ENCODE results near the gene RASSF8.

RASSF8 gene

GRCh38 chr12:25994901-25995625 is 36.6 kb downstream of the RASSF8 start:
- DNase-seq: no peak

DNA sequence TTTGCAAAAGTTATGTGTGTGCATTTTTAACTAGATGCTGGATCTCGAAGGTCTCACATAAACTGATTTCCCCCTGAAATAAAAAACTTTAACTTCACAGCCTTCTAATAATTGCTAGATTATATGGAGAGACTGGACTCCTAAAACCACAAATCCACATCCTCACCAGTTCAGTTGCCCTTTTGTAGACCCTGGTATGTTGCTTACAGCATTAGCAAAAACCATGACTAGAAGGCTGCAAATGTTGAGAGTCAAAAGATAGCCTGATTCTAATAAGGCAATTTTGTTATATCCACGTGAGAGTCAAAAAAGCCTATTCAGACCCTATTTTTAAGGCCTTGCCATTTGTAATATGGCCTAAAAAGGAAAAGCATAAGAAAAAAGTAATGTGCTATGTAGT is 37.4 kb downstream of the RASSF8 start:
- no peak for DNase-seq

- DNase-seq: no peak
Observed at GRCh38 chr12:25996677-25997076, 38.2 kb downstream of the RASSF8 start.

GRCh38 chr12:25997201-25997963 is 38.9 kb downstream of the RASSF8 start:
- no peak for DNase-seq

- no peak for DNase-seq
Observed at GRCh38 chr12:26000898-26001297, 42.4 kb downstream of the RASSF8 start.

DNA sequence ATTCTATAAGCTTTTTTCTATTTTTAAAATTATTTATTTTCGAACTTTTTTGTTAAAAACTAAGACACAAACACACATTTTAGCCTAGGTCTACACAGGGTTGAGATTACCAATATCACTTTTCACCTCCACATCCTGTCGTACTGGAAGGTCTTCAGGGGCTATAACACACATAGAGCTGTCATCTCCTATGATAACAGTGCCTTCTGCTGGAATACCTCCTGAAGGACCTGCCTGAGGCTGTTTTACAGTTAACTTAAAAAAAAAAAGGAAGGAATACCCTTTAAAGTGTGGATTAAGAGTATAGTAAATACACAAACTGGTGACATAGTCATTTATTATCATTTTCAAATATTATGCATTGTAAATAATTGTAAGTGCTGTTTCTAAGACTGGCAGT is 43.0 kb downstream of the RASSF8 start:
- DNase-seq: no peak

GRCh38 chr12:26003065-26003464 is 44.6 kb downstream of the RASSF8 start:
- DNase-seq: no peak

- no peak for DNase-seq
Observed at GRCh38 chr12:26007566-26007965, 49.1 kb downstream of the RASSF8 start.

GRCh38 chr12:26009593-26009992 is 51.1 kb downstream of the RASSF8 start:
- no peak for DNase-seq

DNA sequence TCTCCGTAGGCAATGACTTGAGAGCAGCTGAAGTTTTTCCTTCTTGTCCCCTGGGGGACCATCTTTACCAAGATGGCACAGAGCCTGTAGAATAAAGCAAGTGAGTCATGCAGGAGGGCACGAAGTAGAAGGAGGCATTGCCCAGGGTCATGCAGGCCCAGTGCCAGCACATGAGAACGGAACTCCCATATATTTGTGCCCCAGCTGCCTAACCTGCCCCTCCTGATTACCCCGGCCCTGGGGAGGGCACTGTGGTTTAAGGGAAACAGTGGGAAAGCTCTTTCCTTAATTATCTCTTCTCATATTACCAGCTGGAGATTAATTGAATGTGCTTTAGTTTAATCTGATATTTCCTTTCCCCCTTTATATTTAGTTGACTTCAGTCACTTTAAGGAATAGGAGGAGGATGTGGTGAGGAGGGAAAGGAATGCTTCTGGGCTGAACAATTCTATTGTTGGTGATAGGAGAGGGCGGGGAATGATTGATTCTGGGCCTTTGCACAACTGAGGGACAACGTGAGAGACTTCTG is 51.9 kb downstream of the RASSF8 start:
- no peak for DNase-seq

- DNase-seq: no peak
Observed at GRCh38 chr12:26011099-26011498, 52.6 kb downstream of the RASSF8 start.

DNA sequence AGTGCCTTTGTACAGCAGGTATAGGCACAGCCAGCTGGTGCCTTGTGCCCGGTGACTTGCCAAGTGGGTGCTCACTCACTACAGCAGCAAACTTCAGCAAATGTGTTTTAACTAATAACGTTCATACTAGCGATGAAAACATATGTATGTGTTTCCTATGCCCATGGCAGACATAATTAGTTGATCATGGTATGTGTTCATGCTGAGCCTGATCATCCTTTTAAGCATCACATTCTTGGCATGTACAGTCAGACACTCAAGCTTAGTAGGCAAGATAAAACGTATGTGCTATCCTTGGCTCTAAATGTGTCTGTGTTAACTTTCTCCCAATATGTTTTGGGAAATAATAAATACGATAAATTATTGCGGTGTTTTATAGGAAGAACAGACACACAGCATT is 55.6 kb downstream of the RASSF8 start:
- DNase-seq: no peak

- no peak for DNase-seq
Observed at GRCh38 chr12:26016516-26016915, 58.0 kb downstream of the RASSF8 start.

DNA sequence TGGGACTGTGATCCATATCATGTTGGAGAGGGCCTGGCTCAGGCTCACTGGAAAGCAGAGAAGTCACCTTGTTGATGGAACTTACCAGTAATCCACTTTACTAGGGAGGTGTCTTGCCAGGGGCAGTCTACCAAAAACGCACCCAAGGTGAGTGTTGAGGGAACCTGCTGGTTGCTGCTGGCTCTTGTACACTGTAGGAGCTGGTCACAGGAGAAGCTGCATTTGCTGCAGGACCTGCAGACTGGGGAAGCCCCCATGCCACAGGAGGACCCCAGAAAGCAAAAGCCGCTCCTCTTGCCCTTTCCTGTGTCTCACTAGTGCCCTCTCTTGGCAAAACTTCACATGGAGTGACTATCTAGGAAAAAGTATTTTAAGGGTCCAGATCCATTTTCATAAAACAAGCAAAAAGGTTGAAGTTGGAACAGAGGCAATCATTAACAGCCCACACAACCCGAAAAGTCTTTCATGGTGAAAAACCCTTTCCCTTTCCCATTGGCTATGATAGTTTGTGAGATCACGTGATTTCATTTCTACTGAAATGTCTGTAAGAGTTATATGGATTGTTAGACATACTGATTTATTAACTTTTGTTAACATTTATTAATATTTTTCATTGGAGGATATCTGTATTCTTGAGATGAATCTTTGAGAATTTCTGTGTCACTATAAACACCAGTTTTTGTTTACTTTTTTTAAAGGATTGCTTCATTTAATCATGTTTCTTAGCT is 59.2 kb downstream of the RASSF8 start:
- no peak for DNase-seq

DNA sequence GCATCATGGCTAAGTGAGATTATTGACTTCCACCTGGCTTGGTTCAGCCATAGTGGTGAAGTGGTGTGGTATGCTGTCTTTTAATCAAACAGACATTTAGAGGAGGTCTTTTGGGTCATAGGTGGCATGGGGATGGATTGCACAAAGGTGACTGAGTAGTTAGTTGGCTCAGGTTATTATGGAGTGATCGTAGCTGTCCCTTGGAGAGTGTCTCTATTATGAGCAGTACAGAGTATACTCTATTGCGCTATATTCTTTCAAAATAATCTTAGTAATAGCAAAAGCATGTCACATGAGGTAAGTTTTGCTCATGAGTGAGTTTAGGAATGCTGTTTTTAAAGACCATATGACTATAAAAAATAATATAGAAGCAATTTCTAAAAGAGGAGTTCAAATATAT is 60.4 kb downstream of the RASSF8 start:
- no peak for DNase-seq

- no peak for DNase-seq
Observed at GRCh38 chr12:26021534-26021933, 63.1 kb downstream of the RASSF8 start.

DNA sequence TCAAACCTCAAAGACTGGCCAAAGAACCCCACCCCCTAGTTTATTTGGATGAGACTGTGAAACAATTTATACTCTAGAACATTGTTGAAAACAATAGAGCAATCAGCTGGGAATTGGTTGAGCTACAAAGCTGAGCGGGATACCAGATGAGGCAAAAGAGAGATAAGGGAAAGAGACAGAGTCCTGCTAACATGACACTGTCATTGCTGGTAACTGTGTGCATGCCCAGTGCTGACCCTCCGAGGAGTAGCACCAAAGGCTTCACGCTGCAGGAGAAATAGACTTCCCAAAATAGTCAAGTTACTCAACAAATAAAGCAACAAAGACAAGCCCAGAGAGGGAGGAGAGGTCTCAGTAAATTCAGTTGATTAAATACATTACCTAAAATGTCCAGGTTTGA is 63.6 kb downstream of the RASSF8 start:
- no peak for DNase-seq

- no peak for DNase-seq
Observed at GRCh38 chr12:26026713-26027112, 68.2 kb downstream of the RASSF8 start.

GRCh38 chr12:26027401-26027800 is 68.9 kb downstream of the RASSF8 start:
- DNase-seq: no peak

GRCh38 chr12:26028953-26029735 is 70.7 kb downstream of the RASSF8 start:
- no peak for DNase-seq

DNA sequence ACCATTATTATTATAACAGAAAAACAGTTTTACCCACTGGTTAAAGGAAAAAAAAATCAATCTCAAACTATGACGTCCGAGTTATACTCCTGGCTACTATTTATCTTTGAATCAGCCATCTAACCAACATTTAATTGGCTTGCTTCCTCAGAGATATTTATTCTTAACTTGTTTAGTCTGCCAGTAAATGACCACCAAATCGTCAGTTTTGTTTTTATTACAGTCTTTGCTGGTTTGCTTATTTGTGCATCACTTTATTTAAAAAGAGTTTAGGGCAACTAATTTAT is 71.2 kb downstream of the RASSF8 start:
- DNase-seq: no peak

GRCh38 chr12:26030371-26030770 is 71.9 kb downstream of the RASSF8 start:
- DNase-seq: no peak

- DNase-seq: no peak
Observed at GRCh38 chr12:26031318-26031717, 72.8 kb downstream of the RASSF8 start.
